ENCODE data around the gene BRMS1.

Gene BRMS1

GRCh38 chr11:66332371-66333219 lies 12.3 kb downstream of the BRMS1 start:
- Histone ChIP-seq H3K36me3 (ENCODE audit: control insufficient read depth, low read depth, low read length) (peaks cover 6% of the 10 kb centered on the region), H3K4me1 (ENCODE audit: control insufficient read depth, low read depth, low read length) (peaks cover 14% of the 10 kb centered on the region), H3K27me3 (ENCODE audit: control insufficient read depth, insufficient read depth, low read length) (peaks cover 5% of the 10 kb centered on the region), H3K9ac (ENCODE audit: low read length) (no peak overlapping the region), H3K9me3 (ENCODE audit: control insufficient read depth, low read depth, low read length) (no peaks in the 10 kb centered on the region), H3K4me3 (ENCODE audit: low read length) (no peak overlapping the region), H3K27ac (ENCODE audit: low read length) (no peak overlapping the region)

- peaks cover 11% of the 10 kb centered on the region for H3K4me1 ChIP-seq (ENCODE audit: control insufficient read depth, low read depth, low read length)
- no peak overlapping the region for H3K4me3 ChIP-seq (ENCODE audit: low read length)
- H3K27me3 ChIP-seq (ENCODE audit: control insufficient read depth, insufficient read depth, low read length) = peaks cover 8% of the 10 kb centered on the region
- no peaks in the 10 kb centered on the region for H3K36me3 ChIP-seq (ENCODE audit: control insufficient read depth, low read depth, low read length)
- no peaks in the 10 kb centered on the region for H3K9me3 ChIP-seq (ENCODE audit: control insufficient read depth, low read depth, low read length)
- no peak overlapping the region for H3K27ac ChIP-seq (ENCODE audit: low read length)
- no peak overlapping the region for H3K9ac ChIP-seq (ENCODE audit: low read length)
These were observed 13.1 kb downstream of the BRMS1 start for GRCh38 chr11:66331542-66332370.

- peaks cover 4% of the 10 kb centered on the region for H3K4me1 ChIP-seq (ENCODE audit: control insufficient read depth, low read depth, low read length)
- H3K27ac ChIP-seq (ENCODE audit: low read length) = no peak overlapping the region
- H3K27me3 ChIP-seq (ENCODE audit: control insufficient read depth, insufficient read depth, low read length) = peaks cover 8% of the 10 kb centered on the region
- no peaks in the 10 kb centered on the region for H3K36me3 ChIP-seq (ENCODE audit: control insufficient read depth, low read depth, low read length)
- no peaks in the 10 kb centered on the region for H3K9me3 ChIP-seq (ENCODE audit: control insufficient read depth, low read depth, low read length)
- no peak overlapping the region for H3K9ac ChIP-seq (ENCODE audit: low read length)
- no peak overlapping the region for H3K4me3 ChIP-seq (ENCODE audit: low read length)
These were observed 14.0 kb downstream of the BRMS1 start for GRCh38 chr11:66330931-66331330.

- peaks cover 4% of the 10 kb centered on the region for H3K4me1 ChIP-seq (ENCODE audit: control insufficient read depth, low read depth, low read length)
- no peak overlapping the region for H3K4me3 ChIP-seq (ENCODE audit: low read length)
- H3K27ac ChIP-seq (ENCODE audit: low read length) = no peak overlapping the region
- H3K9ac ChIP-seq (ENCODE audit: low read length) = no peak overlapping the region
- no peaks in the 10 kb centered on the region for H3K9me3 ChIP-seq (ENCODE audit: control insufficient read depth, low read depth, low read length)
- no peaks in the 10 kb centered on the region for H3K36me3 ChIP-seq (ENCODE audit: control insufficient read depth, low read depth, low read length)
- H3K27me3 ChIP-seq (ENCODE audit: control insufficient read depth, insufficient read depth, low read length) = peaks cover 8% of the 10 kb centered on the region
These were observed 15.7 kb downstream of the BRMS1 start for GRCh38 chr11:66329165-66329673.

- H3K27me3 ChIP-seq (ENCODE audit: control insufficient read depth, insufficient read depth, low read length) = peaks cover 8% of the 10 kb centered on the region
- H3K27ac ChIP-seq (ENCODE audit: low read length) = no peak overlapping the region
- H3K36me3 ChIP-seq (ENCODE audit: control insufficient read depth, low read depth, low read length) = no peaks in the 10 kb centered on the region
- no peaks in the 10 kb centered on the region for H3K9me3 ChIP-seq (ENCODE audit: control insufficient read depth, low read depth, low read length)
- no peak overlapping the region for H3K9ac ChIP-seq (ENCODE audit: low read length)
- peak overlapping the region; percentile 33 for H3K4me3 ChIP-seq (ENCODE audit: low read length)
- peaks cover 4% of the 10 kb centered on the region for H3K4me1 ChIP-seq (ENCODE audit: control insufficient read depth, low read depth, low read length)
These were observed 16.4 kb downstream of the BRMS1 start for GRCh38 chr11:66328302-66329144.

- H3K9ac ChIP-seq (ENCODE audit: low read length) = no peak overlapping the region
- peaks cover 8% of the 10 kb centered on the region for H3K27me3 ChIP-seq (ENCODE audit: control insufficient read depth, insufficient read depth, low read length)
- H3K4me1 ChIP-seq (ENCODE audit: control insufficient read depth, low read depth, low read length) = peaks cover 4% of the 10 kb centered on the region
- no peak overlapping the region for H3K27ac ChIP-seq (ENCODE audit: low read length)
- no peaks in the 10 kb centered on the region for H3K9me3 ChIP-seq (ENCODE audit: control insufficient read depth, low read depth, low read length)
- no peaks in the 10 kb centered on the region for H3K36me3 ChIP-seq (ENCODE audit: control insufficient read depth, low read depth, low read length)
- no peak overlapping the region for H3K4me3 ChIP-seq (ENCODE audit: low read length)
These were observed 16.9 kb downstream of the BRMS1 start for GRCh38 chr11:66328031-66328301.

GRCh38 chr11:66327171-66328030 lies 17.5 kb downstream of the BRMS1 start:
- Histone ChIP-seq H3K27ac (ENCODE audit: low read length) (no peak overlapping the region), H3K4me3 (ENCODE audit: low read length) (no peak overlapping the region), H3K4me1 (ENCODE audit: control insufficient read depth, low read depth, low read length) (peaks cover 4% of the 10 kb centered on the region), H3K27me3 (ENCODE audit: control insufficient read depth, insufficient read depth, low read length) (peaks cover 8% of the 10 kb centered on the region), H3K36me3 (ENCODE audit: control insufficient read depth, low read depth, low read length) (no peaks in the 10 kb centered on the region), H3K9ac (ENCODE audit: low read length) (no peak overlapping the region), H3K9me3 (ENCODE audit: control insufficient read depth, low read depth, low read length) (no peaks in the 10 kb centered on the region)

GRCh38 chr11:66326261-66327111 lies 18.4 kb downstream of the BRMS1 start:
- Histone ChIP-seq H3K27ac (ENCODE audit: low read length) (no peak overlapping the region), H3K27me3 (ENCODE audit: control insufficient read depth, insufficient read depth, low read length) (peaks cover 8% of the 10 kb centered on the region), H3K36me3 (ENCODE audit: control insufficient read depth, low read depth, low read length) (no peaks in the 10 kb centered on the region), H3K4me1 (ENCODE audit: control insufficient read depth, low read depth, low read length) (peaks cover 4% of the 10 kb centered on the region), H3K9me3 (ENCODE audit: control insufficient read depth, low read depth, low read length) (no peaks in the 10 kb centered on the region), H3K4me3 (ENCODE audit: low read length) (no peak overlapping the region), H3K9ac (ENCODE audit: low read length) (no peak overlapping the region)

GRCh38 chr11:66325263-66325671 lies 19.6 kb downstream of the BRMS1 start:
- Histone ChIP-seq H3K27ac (ENCODE audit: low read length) (no peak overlapping the region), H3K4me3 (ENCODE audit: low read length) (no peak overlapping the region), H3K27me3 (ENCODE audit: control insufficient read depth, insufficient read depth, low read length) (peaks cover 8% of the 10 kb centered on the region), H3K9me3 (ENCODE audit: control insufficient read depth, low read depth, low read length) (no peaks in the 10 kb centered on the region), H3K4me1 (ENCODE audit: control insufficient read depth, low read depth, low read length) (peaks cover 4% of the 10 kb centered on the region), H3K36me3 (ENCODE audit: control insufficient read depth, low read depth, low read length) (no peaks in the 10 kb centered on the region), H3K9ac (ENCODE audit: low read length) (no peak overlapping the region)

- Histone ChIP-seq H3K27ac (ENCODE audit: low read length) (no peak overlapping the region), H3K27me3 (ENCODE audit: control insufficient read depth, insufficient read depth, low read length) (peaks cover 8% of the 10 kb centered on the region), H3K4me1 (ENCODE audit: control insufficient read depth, low read depth, low read length) (peaks cover 4% of the 10 kb centered on the region)
These were observed 20.2 kb downstream of the BRMS1 start for GRCh38 chr11:66324664-66325063.

More at GRCh38 chr11:66324664-66325063, 20.2 kb downstream of the BRMS1 start:
- H3K36me3 ChIP-seq (ENCODE audit: control insufficient read depth, low read depth, low read length) = no peaks in the 10 kb centered on the region
- H3K9ac ChIP-seq (ENCODE audit: low read length) = no peak overlapping the region
- no peak overlapping the region for H3K4me3 ChIP-seq (ENCODE audit: low read length)
- no peaks in the 10 kb centered on the region for H3K9me3 ChIP-seq (ENCODE audit: control insufficient read depth, low read depth, low read length)
